ENCODE measurements around the gene PTPN11.
A peak's percentile ranks its signal among the peaks of the same experiment; 100 is the strongest.
"Not testable (repeated sequence)": the region's sequence is repeated elsewhere in the genome, so short reads cannot be mapped to it uniquely, and the experiment has no call there.

Gene PTPN11

GRCh38 chr12:112409064-112409905, 9.5 kb upstream of the PTPN11 start, which contains the start of gene RPL6:
TSS of gene RPL6 (minus strand) at chr12:112409605. CDS start at chr12:112408656, 949 bp downstream.
- DNase-seq: peak; percentile 55 to 73 (median 63)
- H3K27me3 ChIP-seq (replicated peaks; ENCODE audit: control insufficient read depth, insufficient read depth, low read length, poor library complexity, severe bottlenecking): no peaks in the 10 kb centered on the region
- H3K36me3 ChIP-seq (ENCODE audit: control insufficient read depth, insufficient read depth, low read length): peaks cover 32% of the 10 kb centered on the region
- peak within 1 kb of the TSS; percentile 90 for H3K27ac ChIP-seq (ENCODE audit: insufficient read depth, low read length, poor library complexity, severe bottlenecking)
- H3K9me3 ChIP-seq (ENCODE audit: control insufficient read depth, low read length): no peaks in the 10 kb centered on the region
- H3K4me3 ChIP-seq (ENCODE audit: insufficient read depth, low read depth, low read length, poor library complexity, severe bottlenecking): peak within 1 kb of the TSS; percentile 89
- H3K4me1 ChIP-seq (ENCODE audit: control insufficient read depth, insufficient read depth, low read length, poor library complexity, severe bottlenecking): peaks cover 8% of the 10 kb centered on the region

DNA sequence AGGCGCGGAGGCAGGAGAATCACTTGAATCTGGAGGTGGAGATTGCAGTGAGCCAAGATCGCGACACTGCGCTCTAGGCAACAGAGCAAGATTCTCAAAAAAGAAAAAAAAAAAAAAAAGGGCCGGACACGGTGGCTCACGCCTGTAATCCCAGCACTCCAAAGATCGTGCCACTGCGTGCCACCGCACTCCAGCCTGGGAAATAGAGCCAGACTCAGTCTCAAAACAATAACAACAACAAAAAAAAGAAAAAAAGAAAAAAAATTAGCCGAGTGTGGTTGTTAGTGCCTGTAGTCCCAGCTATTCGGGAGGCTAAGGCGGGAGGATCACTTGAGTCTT, 8.9 kb upstream of the PTPN11 start:
- no peaks in the 10 kb centered on the region for H3K9me3 ChIP-seq (ENCODE audit: control insufficient read depth, low read length)
- H3K36me3 ChIP-seq (ENCODE audit: control insufficient read depth, insufficient read depth, low read length): peaks cover 26% of the 10 kb centered on the region
- H3K4me1 ChIP-seq (ENCODE audit: control insufficient read depth, insufficient read depth, low read length, poor library complexity, severe bottlenecking): peaks cover 8% of the 10 kb centered on the region
- DNase-seq: no peak
- peak overlapping the region; percentile 90 for H3K27ac ChIP-seq (ENCODE audit: insufficient read depth, low read length, poor library complexity, severe bottlenecking)
- no peak overlapping the region for H3K4me3 ChIP-seq (ENCODE audit: insufficient read depth, low read depth, low read length, poor library complexity, severe bottlenecking)
- H3K27me3 ChIP-seq (replicated peaks; ENCODE audit: control insufficient read depth, insufficient read depth, low read length, poor library complexity, severe bottlenecking): no peaks in the 10 kb centered on the region

DNA sequence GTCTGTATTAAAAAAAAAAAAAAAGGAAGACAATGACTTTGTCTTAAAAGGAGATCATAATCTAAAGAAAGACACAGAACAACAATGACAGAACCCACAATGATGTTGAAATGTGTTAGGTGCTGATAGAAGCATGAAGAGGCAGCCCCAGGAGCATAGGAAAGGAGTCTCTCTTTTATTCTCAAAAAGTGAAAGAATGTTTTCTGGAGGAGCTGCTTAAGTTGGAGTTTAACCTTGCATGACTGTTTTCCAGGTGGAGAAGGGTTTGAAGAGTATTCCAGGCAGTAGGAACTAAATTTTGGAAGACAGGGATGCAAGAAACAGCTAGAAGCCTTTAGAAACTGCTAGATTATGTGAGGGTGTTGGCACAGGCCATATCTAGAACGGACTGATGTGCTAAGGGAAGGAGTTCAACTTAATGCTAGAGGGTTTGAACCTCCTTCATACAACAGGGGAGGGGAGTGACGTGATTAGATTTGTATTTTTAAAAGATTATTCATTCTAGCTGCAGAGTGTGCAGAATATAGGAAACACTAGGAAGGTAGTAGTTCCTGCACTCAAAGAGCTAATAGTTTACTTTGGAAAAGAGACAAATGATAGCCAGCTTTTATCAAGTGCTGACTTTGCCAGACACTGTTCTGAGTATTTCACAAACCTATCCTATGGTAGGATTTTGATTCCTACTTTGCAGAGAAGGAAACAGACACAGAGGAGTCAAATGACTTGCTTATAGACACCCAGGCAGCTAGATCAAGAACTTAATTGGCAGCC, 4.7 kb upstream of the PTPN11 start:
- DNase-seq: no peak
- H3K36me3 ChIP-seq (ENCODE audit: control insufficient read depth, insufficient read depth, low read length): no peaks in the 10 kb centered on the region
- no peak overlapping the region for H3K4me3 ChIP-seq (ENCODE audit: insufficient read depth, low read depth, low read length, poor library complexity, severe bottlenecking)
- no peaks in the 10 kb centered on the region for H3K4me1 ChIP-seq (ENCODE audit: control insufficient read depth, insufficient read depth, low read length, poor library complexity, severe bottlenecking)
- H3K9me3 ChIP-seq (ENCODE audit: control insufficient read depth, low read length): no peaks in the 10 kb centered on the region
- no peak overlapping the region for H3K27ac ChIP-seq (ENCODE audit: insufficient read depth, low read length, poor library complexity, severe bottlenecking)
- no peaks in the 10 kb centered on the region for H3K27me3 ChIP-seq (replicated peaks; ENCODE audit: control insufficient read depth, insufficient read depth, low read length, poor library complexity, severe bottlenecking)

- not testable (repeated sequence) for H3K27me3 ChIP-seq (replicated peaks; ENCODE audit: control insufficient read depth, insufficient read depth, low read length, poor library complexity, severe bottlenecking); H3K27ac ChIP-seq (ENCODE audit: insufficient read depth, low read length, poor library complexity, severe bottlenecking); H3K9me3 ChIP-seq (ENCODE audit: control insufficient read depth, low read length); H3K36me3 ChIP-seq (ENCODE audit: control insufficient read depth, insufficient read depth, low read length); DNase-seq; H3K4me3 ChIP-seq (ENCODE audit: insufficient read depth, low read depth, low read length, poor library complexity, severe bottlenecking); H3K4me1 ChIP-seq (ENCODE audit: control insufficient read depth, insufficient read depth, low read length, poor library complexity, severe bottlenecking)
Measured at GRCh38 chr12:112415457-112415856, 3.3 kb upstream of the PTPN11 start.

- peak overlapping the region; percentile 91 for H3K4me3 ChIP-seq (ENCODE audit: insufficient read depth, low read depth, low read length, poor library complexity, severe bottlenecking)
- no peak for DNase-seq
- no peaks in the 10 kb centered on the region for H3K9me3 ChIP-seq (ENCODE audit: control insufficient read depth, low read length)
- no peaks in the 10 kb centered on the region for H3K36me3 ChIP-seq (ENCODE audit: control insufficient read depth, insufficient read depth, low read length)
- H3K4me1 ChIP-seq (ENCODE audit: control insufficient read depth, insufficient read depth, low read length, poor library complexity, severe bottlenecking): peaks cover 9% of the 10 kb centered on the region
- H3K27me3 ChIP-seq (replicated peaks; ENCODE audit: control insufficient read depth, insufficient read depth, low read length, poor library complexity, severe bottlenecking): no peaks in the 10 kb centered on the region
- peak overlapping the region; percentile 95 for H3K27ac ChIP-seq (ENCODE audit: insufficient read depth, low read length, poor library complexity, severe bottlenecking)
Measured at GRCh38 chr12:112418273-112418607, 507 bp upstream of the PTPN11 start.

- Histone ChIP-seq H3K27ac (ENCODE audit: insufficient read depth, low read length, poor library complexity, severe bottlenecking) (peak overlapping the region; percentile 95), H3K4me3 (ENCODE audit: insufficient read depth, low read depth, low read length, poor library complexity, severe bottlenecking) (peak overlapping the region; percentile 91), H3K9me3 (ENCODE audit: control insufficient read depth, low read length) (no peaks in the 10 kb centered on the region), H3K27me3 (replicated peaks; ENCODE audit: control insufficient read depth, insufficient read depth, low read length, poor library complexity, severe bottlenecking) (no peaks in the 10 kb centered on the region), H3K4me1 (ENCODE audit: control insufficient read depth, insufficient read depth, low read length, poor library complexity, severe bottlenecking) (peaks cover 9% of the 10 kb centered on the region), H3K36me3 (ENCODE audit: control insufficient read depth, insufficient read depth, low read length) (no peaks in the 10 kb centered on the region)
- DNase-seq: peak in 2 of 3 donors; percentile 2 to 35
Measured at GRCh38 chr12:112419297-112420133, 768 bp downstream of the PTPN11 start.

DNA sequence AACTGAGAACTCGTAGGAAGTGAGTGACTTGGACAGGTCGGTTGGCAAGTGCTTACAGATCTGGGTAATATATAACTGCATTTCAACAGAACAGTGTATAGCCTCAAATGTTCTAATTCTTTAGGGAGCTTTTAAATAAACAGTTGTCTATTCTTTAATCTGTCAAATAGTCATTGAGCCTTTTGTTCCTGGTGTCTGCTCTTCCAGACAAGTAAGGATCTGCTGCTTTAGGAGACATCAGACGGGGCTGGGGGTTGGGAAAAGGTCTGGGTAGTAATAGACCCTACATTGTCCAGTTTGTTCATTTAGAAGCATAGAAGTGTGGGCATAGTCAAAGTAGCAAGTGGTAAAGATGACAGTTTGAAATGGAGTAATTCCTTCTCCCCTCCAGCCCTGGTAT, 2.0 kb downstream of the PTPN11 start:
- no peak for DNase-seq
- Histone ChIP-seq H3K27me3 (replicated peaks; ENCODE audit: control insufficient read depth, insufficient read depth, low read length, poor library complexity, severe bottlenecking) (no peaks in the 10 kb centered on the region), H3K27ac (ENCODE audit: insufficient read depth, low read length, poor library complexity, severe bottlenecking) (no peak overlapping the region), H3K4me3 (ENCODE audit: insufficient read depth, low read depth, low read length, poor library complexity, severe bottlenecking) (no peak overlapping the region), H3K9me3 (ENCODE audit: control insufficient read depth, low read length) (no peaks in the 10 kb centered on the region), H3K4me1 (ENCODE audit: control insufficient read depth, insufficient read depth, low read length, poor library complexity, severe bottlenecking) (peaks cover 9% of the 10 kb centered on the region), H3K36me3 (ENCODE audit: control insufficient read depth, insufficient read depth, low read length) (no peaks in the 10 kb centered on the region)

GRCh38 chr12:112421363-112421762, 2.6 kb downstream of the PTPN11 start:
- Histone ChIP-seq H3K9me3 (ENCODE audit: control insufficient read depth, low read length) (no peaks in the 10 kb centered on the region), H3K27ac (ENCODE audit: insufficient read depth, low read length, poor library complexity, severe bottlenecking) (no peak overlapping the region), H3K27me3 (replicated peaks; ENCODE audit: control insufficient read depth, insufficient read depth, low read length, poor library complexity, severe bottlenecking) (no peaks in the 10 kb centered on the region), H3K4me1 (ENCODE audit: control insufficient read depth, insufficient read depth, low read length, poor library complexity, severe bottlenecking) (peaks cover 9% of the 10 kb centered on the region), H3K4me3 (ENCODE audit: insufficient read depth, low read depth, low read length, poor library complexity, severe bottlenecking) (no peak overlapping the region), H3K36me3 (ENCODE audit: control insufficient read depth, insufficient read depth, low read length) (no peaks in the 10 kb centered on the region)
- DNase-seq: no peak

GRCh38 chr12:112422531-112422930, 3.8 kb downstream of the PTPN11 start:
- Histone ChIP-seq H3K4me3 (ENCODE audit: insufficient read depth, low read depth, low read length, poor library complexity, severe bottlenecking) (no peak overlapping the region), H3K4me1 (ENCODE audit: control insufficient read depth, insufficient read depth, low read length, poor library complexity, severe bottlenecking) (peaks cover 9% of the 10 kb centered on the region), H3K27me3 (replicated peaks; ENCODE audit: control insufficient read depth, insufficient read depth, low read length, poor library complexity, severe bottlenecking) (no peaks in the 10 kb centered on the region), H3K9me3 (ENCODE audit: control insufficient read depth, low read length) (no peaks in the 10 kb centered on the region), H3K36me3 (ENCODE audit: control insufficient read depth, insufficient read depth, low read length) (no peaks in the 10 kb centered on the region), H3K27ac (ENCODE audit: insufficient read depth, low read length, poor library complexity, severe bottlenecking) (no peak overlapping the region)
- DNase-seq: no peak

Data from effector memory CD4-positive, alpha-beta T cell (primary cell).